Trophoblast cell (in vitro differentiated cells and primary cell): Measurements from ENCODE around the gene PLOD3.

Source experiments
- DNase-seq, 2 donors: peaks; one replicate each; pipeline ENCODE4 v3.0.0-alpha.2; 2016
- H2AFZ ChIP-seq: 2 replicates; pipeline ENCODE4 v1.6.1; 2013; ENCODE audit warnings: low read length, moderate library complexity, mild to moderate bottlenecking; ENCODE audit not compliant: insufficient read depth, poor library complexity
- H2AK5ac ChIP-seq: 2 replicates; pipeline ENCODE4 v1.6.1; 2013; ENCODE audit warnings: mild to moderate bottlenecking, low read length
- H2BK120ac ChIP-seq: 2 replicates; pipeline ENCODE4 v1.6.1; 2013; ENCODE audit warnings: low read length, mild to moderate bottlenecking, moderate library complexity; ENCODE audit not compliant: insufficient read depth, poor library complexity
- H2BK12ac ChIP-seq: 2 replicates; pipeline ENCODE4 v1.6.1; 2013; ENCODE audit warnings: mild to moderate bottlenecking, low read length, moderate library complexity
- H2BK5ac ChIP-seq: 2 replicates; pipeline ENCODE4 v1.6.1; 2013; ENCODE audit warnings: low read length, low read depth, moderate library complexity, mild to moderate bottlenecking; ENCODE audit not compliant: poor library complexity
- H3K14ac ChIP-seq: 2 replicates; pipeline ENCODE4 v1.6.1; 2013; ENCODE audit warnings: mild to moderate bottlenecking, low read length
- H3K18ac ChIP-seq: 2 replicates; pipeline ENCODE4 v1.6.1; 2013; ENCODE audit warnings: mild to moderate bottlenecking, low read length
- H3K23ac ChIP-seq: 2 replicates; pipeline ENCODE4 v1.6.1; 2013; ENCODE audit warnings: low read length
- H3K27ac ChIP-seq: 2 replicates; pipeline ENCODE4 v1.5.1; 2013; ENCODE audit warnings: low read depth, mild to moderate bottlenecking, inconsistent platforms, low read length, moderate library complexity
- H3K27me3 ChIP-seq: 2 replicates; pipeline ENCODE4 v1.6.1; 2013; ENCODE audit warnings: inconsistent platforms, mild to moderate bottlenecking, low read length, moderate library complexity; ENCODE audit not compliant: insufficient read depth
- H3K36me3 ChIP-seq, 2 experiments: 1 replicate in 1 of 2; 2 replicates in 1 of 2; pipeline ENCODE4 v1.6.1; 2013; ENCODE audit warnings: low read length in 2 of 2, mild to moderate bottlenecking in 2 of 2, moderate library complexity in 1 of 2; ENCODE audit not compliant: insufficient read depth in 2 of 2, control insufficient read depth in 1 of 2
- H3K4ac ChIP-seq: 2 replicates; pipeline ENCODE4 v1.6.1; 2013; ENCODE audit warnings: low read depth, mild to moderate bottlenecking, low read length, moderate library complexity
- H3K4me1 ChIP-seq, 2 experiments: 1 replicate in 1 of 2; 2 replicates in 1 of 2; pipeline ENCODE4 v1.6.1; 2013; ENCODE audit warnings: low read length in 2 of 2, mild to moderate bottlenecking in 2 of 2, moderate library complexity in 1 of 2; ENCODE audit not compliant: insufficient read depth in 2 of 2, control insufficient read depth in 1 of 2
- H3K4me2 ChIP-seq: 2 replicates; pipeline ENCODE4 v1.6.1; 2013; ENCODE audit warnings: inconsistent platforms, mild to moderate bottlenecking, low read length, moderate library complexity
- H3K4me3 ChIP-seq: 2 replicates; pipeline ENCODE4 v1.5.1; 2013; ENCODE audit warnings: mild to moderate bottlenecking, low read depth, low read length, inconsistent platforms
- H3K79me1 ChIP-seq: one replicate; pipeline ENCODE4 v1.6.1; 2013; ENCODE audit warnings: low read length
- H3K79me2 ChIP-seq: 2 replicates; pipeline ENCODE4 v1.6.1; 2013; ENCODE audit warnings: low read length, mild to moderate bottlenecking; ENCODE audit not compliant: control insufficient read depth, insufficient read depth, poor library complexity
- H3K9ac ChIP-seq: 2 replicates; pipeline ENCODE4 v1.6.1; 2013; ENCODE audit warnings: mild to moderate bottlenecking, low read length
- H3K9me3 ChIP-seq: 2 replicates; pipeline ENCODE4 v1.6.1; 2013; ENCODE audit warnings: low read depth, mild to moderate bottlenecking, control low read depth, inconsistent platforms, low read length; ENCODE audit not compliant: insufficient read depth
- H4K12ac ChIP-seq: 2 replicates; pipeline ENCODE4 v1.6.1; 2013; ENCODE audit warnings: low read depth, mild to moderate bottlenecking, low read length, moderate library complexity
- H4K8ac ChIP-seq: 2 replicates; pipeline ENCODE4 v1.6.1; 2013; ENCODE audit warnings: low read depth, mild to moderate bottlenecking, low read length, moderate library complexity
- H4K91ac ChIP-seq: one replicate; pipeline ENCODE4 v1.6.1; 2013; ENCODE audit warnings: low read depth, mild to moderate bottlenecking, low read length, moderate library complexity
- WGBS: extraction: QIAGEN DNeasy Blood & Tissue Kit; methylation state at CpG from one replicate; pipeline ENCODE4 v1.1.7; 2013; ENCODE audit warnings: missing lambda C conversion rate; ENCODE audit not compliant: insufficient read length, insufficient coverage; ENCODE audit errors: extremely low coverage; 5-methylcytosine and 5-hydroxymethylcytosine counted together

The PLOD3 gene

GRCh38 chr7:101198476-101198875 is 18.9 kb downstream of the PLOD3 start:
- H3K18ac ChIP-seq = no peak overlapping the region
- no peak overlapping the region for H2AK5ac ChIP-seq
- no peak overlapping the region for H3K4me3 ChIP-seq
- peaks cover 4% of the 10 kb centered on the region for H3K9me3 ChIP-seq
- DNase-seq = no peak
- H4K91ac ChIP-seq = no peak overlapping the region
- no peak overlapping the region for H4K8ac ChIP-seq
- no peak overlapping the region for H3K9ac ChIP-seq
- no peak overlapping the region for H2AFZ ChIP-seq
- H2BK120ac ChIP-seq = no peak overlapping the region
- H3K79me2 ChIP-seq = no peaks in the 10 kb centered on the region
- no CpG with 5 or more reads among the region's 14 CpGs for WGBS
- no peak overlapping the region for H3K14ac ChIP-seq
- no peak overlapping the region for H3K4me2 ChIP-seq
- peaks cover 6% of the 10 kb centered on the region for H3K27me3 ChIP-seq
- H3K4me1 ChIP-seq = peaks cover 4 to 12% of the 10 kb centered on the region in 2 experiments
- no peaks in the 10 kb centered on the region for H3K79me1 ChIP-seq
- no peak overlapping the region for H2BK5ac ChIP-seq
- no peaks in the 10 kb centered on the region for H3K36me3 ChIP-seq
- H3K23ac ChIP-seq = no peak overlapping the region
- H3K4ac ChIP-seq = no peak overlapping the region
- no peak overlapping the region for H3K27ac ChIP-seq
- no peak overlapping the region for H4K12ac ChIP-seq
- no peak overlapping the region for H2BK12ac ChIP-seq

DNA sequence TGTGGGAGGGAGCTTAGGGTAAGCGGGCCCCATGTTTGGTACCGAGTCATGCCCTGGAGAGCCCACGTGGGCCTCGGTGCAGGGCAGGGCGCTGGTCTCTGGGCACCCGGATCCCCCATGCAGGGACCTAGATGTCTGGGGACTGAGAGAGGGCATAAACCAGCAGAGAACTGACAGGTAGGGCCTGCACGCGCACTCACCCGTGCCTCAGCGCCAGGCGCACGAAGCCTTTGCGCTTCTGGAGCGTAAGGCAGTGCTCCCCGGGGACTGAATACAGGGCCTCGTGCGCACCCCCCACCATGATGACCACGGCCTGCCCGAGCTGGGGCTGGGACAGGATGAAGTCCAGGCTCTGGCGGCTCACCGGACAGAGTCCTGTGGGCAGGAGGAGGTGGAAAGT is 19.4 kb downstream of the PLOD3 start:
- Histone ChIP-seq H3K4me2 (no peak overlapping the region), H3K9ac (no peak overlapping the region), H3K9me3 (peaks cover 3% of the 10 kb centered on the region), H3K4ac (no peak overlapping the region), H3K27me3 (peaks cover 6% of the 10 kb centered on the region), H3K79me1 (no peaks in the 10 kb centered on the region), H3K4me1 (peaks cover 4 to 12% of the 10 kb centered on the region in 2 experiments), H4K12ac (no peak overlapping the region), H4K91ac (no peak overlapping the region), H2AK5ac (no peak overlapping the region), H2BK12ac (no peak overlapping the region), H3K27ac (no peak overlapping the region), H3K14ac (no peak overlapping the region), H2AFZ (no peak overlapping the region), H2BK5ac (no peak overlapping the region), H3K79me2 (no peaks in the 10 kb centered on the region), H3K4me3 (no peak overlapping the region), H3K36me3 (no peaks in the 10 kb centered on the region), H3K23ac (no peak overlapping the region), H2BK120ac (no peak overlapping the region), H3K18ac (no peak overlapping the region), H4K8ac (no peak overlapping the region)
- DNase-seq = no peak
- WGBS = no CpG with 5 or more reads among the region's 21 CpGs

DNA sequence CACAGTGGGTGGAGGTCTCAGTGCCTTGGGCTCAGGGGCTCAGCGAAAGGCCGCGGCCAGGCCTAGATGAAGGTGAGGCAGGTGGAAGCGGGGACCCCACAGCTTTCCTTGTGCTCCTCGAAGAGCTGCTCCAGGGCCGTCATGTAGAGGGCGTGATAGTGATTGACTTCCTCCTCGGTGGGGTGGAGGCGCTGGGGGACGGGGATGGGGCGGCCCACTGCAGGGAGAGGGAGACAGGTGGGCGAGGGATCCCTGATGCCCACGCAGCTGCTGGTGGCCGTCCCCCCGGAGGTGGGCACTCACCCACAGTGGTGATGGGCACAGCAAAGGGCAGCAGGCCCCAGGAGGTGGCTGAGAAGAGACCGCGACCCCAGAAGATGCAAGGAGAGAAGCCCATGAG is 21.5 kb downstream of the PLOD3 start:
- H3K14ac ChIP-seq = no peak overlapping the region
- no peak overlapping the region for H2AFZ ChIP-seq
- H2AK5ac ChIP-seq = no peak overlapping the region
- no peak overlapping the region for H3K27ac ChIP-seq
- no peak overlapping the region for H3K9ac ChIP-seq
- no peak overlapping the region for H4K91ac ChIP-seq
- H2BK12ac ChIP-seq = no peak overlapping the region
- H4K12ac ChIP-seq = no peak overlapping the region
- H4K8ac ChIP-seq = no peak overlapping the region
- no peaks in the 10 kb centered on the region for H3K36me3 ChIP-seq
- peaks cover 2% of the 10 kb centered on the region for H3K9me3 ChIP-seq
- no peak overlapping the region for H2BK5ac ChIP-seq
- H2BK120ac ChIP-seq = no peak overlapping the region
- peaks cover 1 to 4% of the 10 kb centered on the region in 2 experiments for H3K4me1 ChIP-seq
- DNase-seq = no peak
- no peak overlapping the region for H3K18ac ChIP-seq
- WGBS = no CpG with 5 or more reads among the region's 17 CpGs
- no peak overlapping the region for H3K4ac ChIP-seq
- H3K23ac ChIP-seq = no peak overlapping the region
- no peaks in the 10 kb centered on the region for H3K79me2 ChIP-seq
- no peaks in the 10 kb centered on the region for H3K27me3 ChIP-seq
- no peak overlapping the region for H3K4me3 ChIP-seq
- H3K79me1 ChIP-seq = no peaks in the 10 kb centered on the region
- no peak overlapping the region for H3K4me2 ChIP-seq

DNA sequence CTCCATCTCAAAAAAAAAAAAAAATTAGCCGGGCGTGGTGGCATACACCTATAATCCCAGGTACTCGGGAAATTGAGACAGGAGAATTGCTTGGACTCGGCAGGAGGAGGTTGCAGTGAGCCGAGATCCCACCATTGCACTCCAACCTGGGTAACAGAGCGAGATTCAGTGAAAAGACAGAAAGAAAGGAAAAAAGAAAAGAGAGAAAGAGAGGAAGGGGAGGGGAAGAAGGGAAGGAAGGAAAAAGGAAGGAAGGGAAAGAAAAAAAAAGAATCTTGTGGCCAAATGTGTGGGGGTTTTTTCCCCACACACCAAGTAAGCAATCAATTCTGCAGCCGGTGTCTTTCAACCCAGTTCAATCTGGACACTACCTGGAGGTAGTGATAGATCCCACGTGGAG is 28.3 kb downstream of the PLOD3 start:
- H3K4me2 ChIP-seq = no peak overlapping the region
- no peaks in the 10 kb centered on the region for H3K4me1 ChIP-seq
- no peak overlapping the region for H3K9ac ChIP-seq
- H3K23ac ChIP-seq = no peak overlapping the region
- no peak overlapping the region for H3K14ac ChIP-seq
- H2AK5ac ChIP-seq = no peak overlapping the region
- no peaks in the 10 kb centered on the region for H3K79me2 ChIP-seq
- H3K27ac ChIP-seq = no peak overlapping the region
- no peak overlapping the region for H3K4me3 ChIP-seq
- no peak for DNase-seq
- WGBS = no CpG with 5 or more reads among the region's 8 CpGs
- H2BK120ac ChIP-seq = no peak overlapping the region
- no peak overlapping the region for H3K4ac ChIP-seq
- H4K12ac ChIP-seq = no peak overlapping the region
- H2BK5ac ChIP-seq = no peak overlapping the region
- H3K79me1 ChIP-seq = no peaks in the 10 kb centered on the region
- H2BK12ac ChIP-seq = no peak overlapping the region
- H3K27me3 ChIP-seq = no peaks in the 10 kb centered on the region
- no peak overlapping the region for H3K18ac ChIP-seq
- H3K36me3 ChIP-seq = no peaks in the 10 kb centered on the region
- H2AFZ ChIP-seq = no peak overlapping the region
- no peaks in the 10 kb centered on the region for H3K9me3 ChIP-seq
- no peak overlapping the region for H4K91ac ChIP-seq
- no peak overlapping the region for H4K8ac ChIP-seq
